Astrocyte (in vitro differentiated cells and primary cell): Measurements from ENCODE around the gene UGT1A3. TPM values are rescaled to one million over a fixed set of nuclear protein-coding genes. Genes with fewer than 3 reads are reported as not detected.

Experiments
- DNase-seq: peaks from one replicate; pipeline ENCODE4 v3.0.0-alpha.2; 2010; ENCODE audit warnings: low read depth
- FAIRE-seq: peaks from 2 replicates; lab custom pipeline; 2011; peaks lifted over from hg19 to GRCh38; lab: Jason Lieb, UNC
- H2AFZ ChIP-seq: 2 replicates; pipeline ENCODE4 v1.6.0; 2012; ENCODE audit warnings: low read depth, low read length, inconsistent platforms
- H3K27ac ChIP-seq: 2 replicates; pipeline ENCODE4 v1.5.1; 2011; ENCODE audit warnings: low read depth, low read length, inconsistent platforms
- H3K27me3 ChIP-seq: 2 replicates; pipeline ENCODE4 v1.6.0; 2011; ENCODE audit warnings: low read length, inconsistent platforms; ENCODE audit not compliant: insufficient read depth
- H3K36me3 ChIP-seq: 2 replicates; pipeline ENCODE4 v1.5.1; 2011; ENCODE audit warnings: low read length, inconsistent platforms; ENCODE audit not compliant: insufficient read depth
- H3K4me1 ChIP-seq: 2 replicates; pipeline ENCODE4 v1.5.1; 2011; ENCODE audit warnings: low read length, inconsistent platforms; ENCODE audit not compliant: insufficient read depth
- H3K4me2 ChIP-seq: 2 replicates; pipeline ENCODE4 v1.6.0; 2012; ENCODE audit warnings: low read length, inconsistent platforms
- H3K4me3 ChIP-seq: 2 replicates; pipeline ENCODE4 v1.5.1; 2011; ENCODE audit warnings: low read depth, mild to moderate bottlenecking, low read length, inconsistent platforms; ENCODE audit not compliant: insufficient read depth
- H3K79me2 ChIP-seq: 2 replicates; pipeline ENCODE4 v1.6.0; 2012; ENCODE audit warnings: mild to moderate bottlenecking, low read length, inconsistent platforms; ENCODE audit not compliant: insufficient read depth
- H3K9ac ChIP-seq: 2 replicates; pipeline ENCODE4 v1.6.0; 2012; ENCODE audit warnings: mild to moderate bottlenecking, low read length, inconsistent platforms
- H3K9me3 ChIP-seq: 2 replicates; pipeline ENCODE4 v1.5.1; 2012; ENCODE audit warnings: low read depth, mild to moderate bottlenecking, low read length, inconsistent platforms; ENCODE audit not compliant: insufficient read depth
- H4K20me1 ChIP-seq: 2 replicates; pipeline ENCODE4 v1.6.0; 2012; ENCODE audit warnings: low read length, inconsistent platforms; ENCODE audit not compliant: insufficient read depth
- H3K27ac Mint-ChIP-seq: one replicate; pipeline ENCODE4 v1.8.0; 2021; ENCODE audit warnings: mild to moderate bottlenecking, mixed read lengths; ENCODE audit not compliant: unreplicated experiment
- H3K27me3 Mint-ChIP-seq: one replicate; pipeline ENCODE4 v1.8.0; 2021; ENCODE audit warnings: low read depth, mixed read lengths; ENCODE audit not compliant: unreplicated experiment
- H3K36me3 Mint-ChIP-seq: one replicate; pipeline ENCODE4 v1.8.0; 2021; ENCODE audit warnings: low read depth, mixed read lengths; ENCODE audit not compliant: unreplicated experiment
- H3K4me1 Mint-ChIP-seq: one replicate; pipeline ENCODE4 v1.8.0; 2021; ENCODE audit warnings: low read depth, mixed read lengths; ENCODE audit not compliant: unreplicated experiment
- H3K4me3 Mint-ChIP-seq: one replicate; pipeline ENCODE4 v1.8.0; 2021; ENCODE audit warnings: mild to moderate bottlenecking, moderate library complexity, mixed read lengths; ENCODE audit not compliant: unreplicated experiment
- H3K9me3 Mint-ChIP-seq: one replicate; pipeline ENCODE4 v1.8.0; 2021; ENCODE audit warnings: mild to moderate bottlenecking, mixed read lengths; ENCODE audit not compliant: unreplicated experiment
- EZH2 ChIP-seq: IDR thresholded peaks from 2 replicates; pipeline ENCODE4 v1.6.1; 2012; ENCODE audit warnings: mild to moderate bottlenecking, low read length, inconsistent platforms; ENCODE audit not compliant: insufficient read depth
- total RNA-seq: library from RNA; stranded (reverse); gene quantifications from 2 replicates; pipeline ENCODE4 v1.2.1, GENCODE V29; 2021
- TF ChIP-seq, protein P1 (sequence below): IDR thresholded peaks from 2 replicates; pipeline ENCODE4 v1.5.1; 2011; ENCODE audit warnings: low read depth, mild to moderate bottlenecking, inconsistent platforms, low read length, moderate library complexity; ENCODE audit not compliant: insufficient read depth

Gene UGT1A3
- total RNA-seq, 1 donor from 2014 or later, result not detected

- H4K20me1 ChIP-seq, result no peaks in the 10 kb centered on the region
- TF ChIP-seq, protein P1, sequence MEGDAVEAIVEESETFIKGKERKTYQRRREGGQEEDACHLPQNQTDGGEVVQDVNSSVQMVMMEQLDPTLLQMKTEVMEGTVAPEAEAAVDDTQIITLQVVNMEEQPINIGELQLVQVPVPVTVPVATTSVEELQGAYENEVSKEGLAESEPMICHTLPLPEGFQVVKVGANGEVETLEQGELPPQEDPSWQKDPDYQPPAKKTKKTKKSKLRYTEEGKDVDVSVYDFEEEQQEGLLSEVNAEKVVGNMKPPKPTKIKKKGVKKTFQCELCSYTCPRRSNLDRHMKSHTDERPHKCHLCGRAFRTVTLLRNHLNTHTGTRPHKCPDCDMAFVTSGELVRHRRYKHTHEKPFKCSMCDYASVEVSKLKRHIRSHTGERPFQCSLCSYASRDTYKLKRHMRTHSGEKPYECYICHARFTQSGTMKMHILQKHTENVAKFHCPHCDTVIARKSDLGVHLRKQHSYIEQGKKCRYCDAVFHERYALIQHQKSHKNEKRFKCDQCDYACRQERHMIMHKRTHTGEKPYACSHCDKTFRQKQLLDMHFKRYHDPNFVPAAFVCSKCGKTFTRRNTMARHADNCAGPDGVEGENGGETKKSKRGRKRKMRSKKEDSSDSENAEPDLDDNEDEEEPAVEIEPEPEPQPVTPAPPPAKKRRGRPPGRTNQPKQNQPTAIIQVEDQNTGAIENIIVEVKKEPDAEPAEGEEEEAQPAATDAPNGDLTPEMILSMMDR, result no peak
- TF ChIP-seq EZH2, result no peak
Measured at GRCh38 chr2:233795735-233796171, 66.9 kb downstream of the UGT1A3 start.

GRCh38 chr2:233796254-233796653 is 67.4 kb downstream of the UGT1A3 start:
- Mint-ChIP-seq H3K9me3 (peaks cover 7% of the 10 kb centered on the region), H3K27ac (no peak overlapping the region), H3K4me3 (no peak overlapping the region), H3K4me1 (peaks cover 3% of the 10 kb centered on the region), H3K27me3 (peaks cover 23% of the 10 kb centered on the region), H3K36me3 (no peaks in the 10 kb centered on the region)
- H4K20me1 ChIP-seq, result no peaks in the 10 kb centered on the region
- no peaks in the 10 kb centered on the region for H3K36me3 ChIP-seq
- H3K4me3 ChIP-seq, result no peak overlapping the region
- H3K79me2 ChIP-seq, result no peaks in the 10 kb centered on the region
- no peak overlapping the region for H3K4me2 ChIP-seq
- peaks cover under 1% of the 10 kb centered on the region for H3K4me1 ChIP-seq
- H3K9me3 ChIP-seq, result peaks cover 3% of the 10 kb centered on the region
- H3K27ac ChIP-seq, result no peak overlapping the region
- H3K27me3 ChIP-seq, result no peaks in the 10 kb centered on the region
- FAIRE-seq (no peak), DNase-seq (no peak)
- H2AFZ ChIP-seq, result no peak overlapping the region
- no peak overlapping the region for H3K9ac ChIP-seq
- TF ChIP-seq, protein P1, result no peak
- no peak for TF ChIP-seq EZH2

More at GRCh38 chr2:233795735-233796171, 66.9 kb downstream of the UGT1A3 start:
- DNase-seq, result no peak
- Mint-ChIP-seq H3K36me3 (no peaks in the 10 kb centered on the region), H3K27ac (no peak overlapping the region), H3K4me3 (no peak overlapping the region), H3K9me3 (peaks cover 7% of the 10 kb centered on the region), H3K4me1 (no peaks in the 10 kb centered on the region), H3K27me3 (peaks cover 28% of the 10 kb centered on the region)
- no peaks in the 10 kb centered on the region for H3K36me3 ChIP-seq
- H2AFZ ChIP-seq, result no peak overlapping the region
- H3K9ac ChIP-seq, result no peak overlapping the region
- no peaks in the 10 kb centered on the region for H3K4me1 ChIP-seq
- no peak overlapping the region for H3K27ac ChIP-seq
- H3K9me3 ChIP-seq, result peaks cover 3% of the 10 kb centered on the region
- no peaks in the 10 kb centered on the region for H3K79me2 ChIP-seq
- no peaks in the 10 kb centered on the region for H3K27me3 ChIP-seq
- no peak for FAIRE-seq
- H3K4me3 ChIP-seq, result no peak overlapping the region
- H3K4me2 ChIP-seq, result no peak overlapping the region

- DNase-seq (no peak), FAIRE-seq (no peak)
- H4K20me1 ChIP-seq, result no peaks in the 10 kb centered on the region
Measured at GRCh38 chr2:233798335-233799086, 69.7 kb downstream of the UGT1A3 start.

More at GRCh38 chr2:233798335-233799086, 69.7 kb downstream of the UGT1A3 start:
- no peak overlapping the region for H3K4me3 ChIP-seq
- H2AFZ ChIP-seq, result no peak overlapping the region
- H3K9me3 Mint-ChIP-seq, result peaks cover 4% of the 10 kb centered on the region
- H3K4me1 ChIP-seq, result peaks cover 5% of the 10 kb centered on the region
- no peaks in the 10 kb centered on the region for H3K36me3 Mint-ChIP-seq
- H3K9ac ChIP-seq, result no peak overlapping the region
- TF ChIP-seq EZH2, result no peak
- TF ChIP-seq, protein P1, result no peak
- H3K27me3 ChIP-seq, result no peaks in the 10 kb centered on the region
- no peaks in the 10 kb centered on the region for H3K36me3 ChIP-seq
- no peak overlapping the region for H3K4me2 ChIP-seq
- no peak overlapping the region for H3K27ac ChIP-seq
- peaks cover 28% of the 10 kb centered on the region for H3K27me3 Mint-ChIP-seq
- H3K9me3 ChIP-seq, result no peaks in the 10 kb centered on the region
- no peaks in the 10 kb centered on the region for H3K79me2 ChIP-seq
- no peak overlapping the region for H3K27ac Mint-ChIP-seq
- H3K4me3 Mint-ChIP-seq, result no peak overlapping the region
- peaks cover 4% of the 10 kb centered on the region for H3K4me1 Mint-ChIP-seq
